GM18861 (cell line): Measurements from ENCODE around the gene SF3B2.

ENCODE experiments used
- ATAC-seq: cut with Tn5 transposase; IDR thresholded peaks from one replicate; pipeline ENCODE4 v1.9.1; 2021; ENCODE audit not compliant: unreplicated experiment

The SF3B2 gene

GRCh38 chr11:66048547-66049323, 3.4 kb upstream of the SF3B2 start, which contains the start of gene GAL3ST3:
TSS of gene GAL3ST3 (minus strand) at chr11:66049161. CDS start at chr11:66045415, 3,746 bp downstream.
- ATAC-seq = no peak

GRCh38 chr11:66050581-66051231, 1.5 kb upstream of the SF3B2 start:
- no peak for ATAC-seq

GRCh38 chr11:66051371-66051765, 796 bp upstream of the SF3B2 start:
- no peak for ATAC-seq

GRCh38 chr11:66052664-66052982, 459 bp downstream of the SF3B2 start:
- ATAC-seq = no peak

- ATAC-seq = no peak
These were observed 2.9 kb downstream of the SF3B2 start for GRCh38 chr11:66055021-66055420.

- no peak for ATAC-seq
These were observed 4.3 kb downstream of the SF3B2 start for GRCh38 chr11:66056501-66056900.

- no peak for ATAC-seq
These were observed 8.0 kb downstream of the SF3B2 start for GRCh38 chr11:66059966-66060680.

GRCh38 chr11:66061268-66061667, 9.1 kb downstream of the SF3B2 start:
- ATAC-seq = no peak

GRCh38 chr11:66062408-66062807, 10.2 kb downstream of the SF3B2 start:
- ATAC-seq = no peak

- ATAC-seq = no peak
These were observed 11.7 kb downstream of the SF3B2 start for GRCh38 chr11:66063900-66064299.

GRCh38 chr11:66064571-66064970, 12.4 kb downstream of the SF3B2 start:
- ATAC-seq = no peak

GRCh38 chr11:66066751-66067150, 14.6 kb downstream of the SF3B2 start:
- no peak for ATAC-seq

GRCh38 chr11:66067640-66068039, 15.5 kb downstream of the SF3B2 start:
- ATAC-seq = no peak

- ATAC-seq = no peak
These were observed 16.1 kb downstream of the SF3B2 start for GRCh38 chr11:66068154-66068821.

- no peak for ATAC-seq
These were observed 17.0 kb downstream of the SF3B2 start for GRCh38 chr11:66068923-66069714.

- ATAC-seq = no peak
These were observed 17.8 kb downstream of the SF3B2 start, which contains the start of gene PACS1 for GRCh38 chr11:66069715-66070603. TSS of gene PACS1 (plus strand) at chr11:66070272. CDS start at chr11:66070487, 215 bp downstream.

GRCh38 chr11:66070604-66071380, 18.6 kb downstream of the SF3B2 start:
- ATAC-seq = no peak

GRCh38 chr11:66071381-66071801, 19.2 kb downstream of the SF3B2 start:
- no peak for ATAC-seq

GRCh38 chr11:66072081-66072480, 19.9 kb downstream of the SF3B2 start:
- no peak for ATAC-seq
